ENCODE data around the gene DNM1.

Gene DNM1

GRCh38 chr9:128192601-128193371 lies 10.4 kb upstream of the DNM1 start:
- Histone ChIP-seq H3K9ac (ENCODE audit: low read depth, low read length) (no peak overlapping the region; the same call in 1 of the 2 replicates), H3K27ac (ENCODE audit: low read length) (no peak overlapping the region)

GRCh38 chr9:128193469-128194096 lies 9.6 kb upstream of the DNM1 start:
- H3K27ac ChIP-seq (ENCODE audit: low read length) = no peak overlapping the region
- no peak overlapping the region for H3K4me3 ChIP-seq (ENCODE audit: low read length)

More at GRCh38 chr9:128192601-128193371, 10.4 kb upstream of the DNM1 start:
- peak overlapping the region; percentile 46; the same call in 1 of the 2 replicates for H3K4me3 ChIP-seq (ENCODE audit: low read length)
- H3K27me3 ChIP-seq (ENCODE audit: insufficient read depth, low read length) = peaks cover 5% of the 10 kb centered on the region; the same call in 1 of the 2 replicates
- H3K4me1 ChIP-seq (ENCODE audit: insufficient read depth, low read length) = no peaks in the 10 kb centered on the region; the same call in 1 of the 2 replicates
- no peaks in the 10 kb centered on the region for H3K9me3 ChIP-seq (ENCODE audit: insufficient read depth, low read depth, low read length)
- H3K36me3 ChIP-seq (ENCODE audit: insufficient read depth, low read depth, low read length) = peaks cover 16% of the 10 kb centered on the region; the same call in 1 of the 2 replicates

GRCh38 chr9:128201441-128202369 lies 1.5 kb upstream of the DNM1 start:
- H3K36me3 ChIP-seq (ENCODE audit: insufficient read depth, low read depth, low read length) = no peaks in the 10 kb centered on the region
- H3K9me3 ChIP-seq (ENCODE audit: insufficient read depth, low read depth, low read length) = no peaks in the 10 kb centered on the region
- H3K27ac ChIP-seq (ENCODE audit: low read length) = no peak overlapping the region
- H3K4me1 ChIP-seq (ENCODE audit: insufficient read depth, low read length) = peaks cover 9% of the 10 kb centered on the region
- H3K9ac ChIP-seq (ENCODE audit: low read depth, low read length) = no peak overlapping the region
- no peaks in the 10 kb centered on the region; the same call in 1 of the 2 replicates for H3K27me3 ChIP-seq (ENCODE audit: insufficient read depth, low read length)
- H3K4me3 ChIP-seq (ENCODE audit: low read length) = no peak overlapping the region

More at GRCh38 chr9:128193469-128194096, 9.6 kb upstream of the DNM1 start:
- H3K4me1 ChIP-seq (ENCODE audit: insufficient read depth, low read length) = no peaks in the 10 kb centered on the region; the same call in 1 of the 2 replicates
- H3K9ac ChIP-seq (ENCODE audit: low read depth, low read length) = no peak overlapping the region
- H3K36me3 ChIP-seq (ENCODE audit: insufficient read depth, low read depth, low read length) = peaks cover 9% of the 10 kb centered on the region; the same call in 1 of the 2 replicates
- peaks cover 5% of the 10 kb centered on the region; the same call in 1 of the 2 replicates for H3K27me3 ChIP-seq (ENCODE audit: insufficient read depth, low read length)
- H3K9me3 ChIP-seq (ENCODE audit: insufficient read depth, low read depth, low read length) = no peaks in the 10 kb centered on the region

GRCh38 chr9:128202648-128203023 lies 543 bp upstream of the DNM1 start:
- Histone ChIP-seq H3K4me3 (ENCODE audit: low read length) (peak overlapping the region; percentile 88; the same call in 1 of the 2 replicates), H3K9me3 (ENCODE audit: insufficient read depth, low read depth, low read length) (no peaks in the 10 kb centered on the region), H3K27me3 (ENCODE audit: insufficient read depth, low read length) (no peaks in the 10 kb centered on the region; the same call in 1 of the 2 replicates), H3K27ac (ENCODE audit: low read length) (no peak overlapping the region), H3K9ac (ENCODE audit: low read depth, low read length) (no peak overlapping the region), H3K4me1 (ENCODE audit: insufficient read depth, low read length) (peaks cover 9% of the 10 kb centered on the region), H3K36me3 (ENCODE audit: insufficient read depth, low read depth, low read length) (no peaks in the 10 kb centered on the region)

GRCh38 chr9:128203707-128204551 lies 750 bp downstream of the DNM1 start:
- Histone ChIP-seq H3K27ac (ENCODE audit: low read length) (no peak overlapping the region), H3K27me3 (ENCODE audit: insufficient read depth, low read length) (no peaks in the 10 kb centered on the region; the same call in 1 of the 2 replicates), H3K36me3 (ENCODE audit: insufficient read depth, low read depth, low read length) (peaks cover 4% of the 10 kb centered on the region; the same call in 1 of the 2 replicates), H3K4me1 (ENCODE audit: insufficient read depth, low read length) (peaks cover 9% of the 10 kb centered on the region), H3K4me3 (ENCODE audit: low read length) (peak overlapping the region; percentile 88), H3K9ac (ENCODE audit: low read depth, low read length) (peak overlapping the region; percentile 91), H3K9me3 (ENCODE audit: insufficient read depth, low read depth, low read length) (no peaks in the 10 kb centered on the region)

- H3K9me3 ChIP-seq (ENCODE audit: insufficient read depth, low read depth, low read length) = no peaks in the 10 kb centered on the region
- peaks cover 4% of the 10 kb centered on the region; the same call in 1 of the 2 replicates for H3K36me3 ChIP-seq (ENCODE audit: insufficient read depth, low read depth, low read length)
- no peaks in the 10 kb centered on the region; the same call in 1 of the 2 replicates for H3K27me3 ChIP-seq (ENCODE audit: insufficient read depth, low read length)
- peak overlapping the region; percentile 88 for H3K4me3 ChIP-seq (ENCODE audit: low read length)
- H3K9ac ChIP-seq (ENCODE audit: low read depth, low read length) = peak overlapping the region; percentile 91; the same call in 1 of the 2 replicates
- no peak overlapping the region for H3K27ac ChIP-seq (ENCODE audit: low read length)
- H3K4me1 ChIP-seq (ENCODE audit: insufficient read depth, low read length) = peaks cover 9% of the 10 kb centered on the region
Measured at GRCh38 chr9:128204858-128205257, 1.7 kb downstream of the DNM1 start.

GRCh38 chr9:128205296-128205944 lies 2.2 kb downstream of the DNM1 start:
- Histone ChIP-seq H3K4me3 (ENCODE audit: low read length) (no peak overlapping the region), H3K9ac (ENCODE audit: low read depth, low read length) (no peak overlapping the region), H3K27me3 (ENCODE audit: insufficient read depth, low read length) (no peaks in the 10 kb centered on the region; the same call in 1 of the 2 replicates), H3K27ac (ENCODE audit: low read length) (no peak overlapping the region), H3K9me3 (ENCODE audit: insufficient read depth, low read depth, low read length) (no peaks in the 10 kb centered on the region), H3K36me3 (ENCODE audit: insufficient read depth, low read depth, low read length) (peaks cover 4% of the 10 kb centered on the region; the same call in 1 of the 2 replicates), H3K4me1 (ENCODE audit: insufficient read depth, low read length) (peaks cover 9% of the 10 kb centered on the region)

GRCh38 chr9:128206484-128206883 lies 3.3 kb downstream of the DNM1 start:
- H3K4me1 ChIP-seq (ENCODE audit: insufficient read depth, low read length) = peaks cover 9% of the 10 kb centered on the region
- no peaks in the 10 kb centered on the region for H3K9me3 ChIP-seq (ENCODE audit: insufficient read depth, low read depth, low read length)
- no peak overlapping the region for H3K27ac ChIP-seq (ENCODE audit: low read length)
- no peak overlapping the region for H3K4me3 ChIP-seq (ENCODE audit: low read length)
- no peaks in the 10 kb centered on the region; the same call in 1 of the 2 replicates for H3K27me3 ChIP-seq (ENCODE audit: insufficient read depth, low read length)
- no peak overlapping the region for H3K9ac ChIP-seq (ENCODE audit: low read depth, low read length)
- peaks cover 4% of the 10 kb centered on the region; the same call in 1 of the 2 replicates for H3K36me3 ChIP-seq (ENCODE audit: insufficient read depth, low read depth, low read length)

- Histone ChIP-seq H3K4me1 (ENCODE audit: insufficient read depth, low read length) (peaks cover 9% of the 10 kb centered on the region), H3K4me3 (ENCODE audit: low read length) (no peak overlapping the region), H3K27ac (ENCODE audit: low read length) (no peak overlapping the region), H3K36me3 (ENCODE audit: insufficient read depth, low read depth, low read length) (peaks cover 4% of the 10 kb centered on the region; the same call in 1 of the 2 replicates), H3K9me3 (ENCODE audit: insufficient read depth, low read depth, low read length) (no peaks in the 10 kb centered on the region), H3K27me3 (ENCODE audit: insufficient read depth, low read length) (no peaks in the 10 kb centered on the region; the same call in 1 of the 2 replicates), H3K9ac (ENCODE audit: low read depth, low read length) (no peak overlapping the region)
Measured at GRCh38 chr9:128206916-128207910, 4.0 kb downstream of the DNM1 start.
